Esophagus mucosa (tissue), 1 donor: Measurements from ENCODE around the gene SLC2A3. TPM values are rescaled to one million over a fixed set of nuclear protein-coding genes. Genes with fewer than 3 reads are reported as not detected.
"Not testable (repeated sequence)": the region's sequence is repeated elsewhere in the genome, so short reads cannot be mapped to it uniquely, and the experiment has no call there.

Experiments used
- ATAC-seq: fragments of 200-7000 bp; cut with Tn5 transposase; one replicate; pipeline ENCODE4 v1.9.1; 2020
- total RNA-seq: library from RNA; stranded (reverse); gene quantifications from one replicate; pipeline ENCODE4 v1.2.4, GENCODE V29; 2023
- donor health status: DM: yes; HTN: yes; CAD: no.

The SLC2A3 gene
- total RNA-seq, 1 donor from 2014 or later, result 4.9 TPM

- not testable (repeated sequence) for ATAC-seq
These were observed 14.4 kb upstream of the SLC2A3 start for GRCh38 chr12:7950230-7950943.

- peak; percentile 29 for ATAC-seq
These were observed 12.7 kb upstream of the SLC2A3 start for GRCh38 chr12:7948589-7949260.

- ATAC-seq, result no peak
These were observed 11.0 kb upstream of the SLC2A3 start for GRCh38 chr12:7947011-7947410.

GRCh38 chr12:7944760-7945159 is 8.8 kb upstream of the SLC2A3 start:
- ATAC-seq, result not testable (repeated sequence)

GRCh38 chr12:7940906-7941305 is 4.9 kb upstream of the SLC2A3 start:
- no peak for ATAC-seq

GRCh38 chr12:7937833-7938506 is 2.0 kb upstream of the SLC2A3 start:
- ATAC-seq, result no peak

GRCh38 chr12:7934889-7935492 is 996 bp downstream of the SLC2A3 start:
- ATAC-seq, result no peak

- peak; percentile 22 for ATAC-seq
These were observed 1.7 kb downstream of the SLC2A3 start for GRCh38 chr12:7934091-7934888.

GRCh38 chr12:7933255-7933726 is 2.7 kb downstream of the SLC2A3 start:
- ATAC-seq, result peak; percentile 85

- ATAC-seq, result not testable (repeated sequence)
These were observed 3.3 kb downstream of the SLC2A3 start for GRCh38 chr12:7932599-7933240.

- no peak for ATAC-seq
These were observed 6.7 kb downstream of the SLC2A3 start for GRCh38 chr12:7929083-7929792.

GRCh38 chr12:7927470-7927869 is 8.5 kb downstream of the SLC2A3 start:
- no peak for ATAC-seq

- not testable (repeated sequence) for ATAC-seq
These were observed 9.8 kb downstream of the SLC2A3 start for GRCh38 chr12:7926068-7926666.

GRCh38 chr12:7923241-7924236 is 12.4 kb downstream of the SLC2A3 start:
- no peak for ATAC-seq

- not testable (repeated sequence) for ATAC-seq
These were observed 14.8 kb downstream of the SLC2A3 start for GRCh38 chr12:7921181-7921580.

GRCh38 chr12:7918268-7918590 is 17.8 kb downstream of the SLC2A3 start:
- ATAC-seq, result not testable (repeated sequence)

- no peak for ATAC-seq
These were observed 18.4 kb downstream of the SLC2A3 start for GRCh38 chr12:7917392-7918267.

- ATAC-seq, result no peak
These were observed 19.1 kb downstream of the SLC2A3 start for GRCh38 chr12:7916936-7917335.
